GM23248 (cell line): Measurements from ENCODE around the gene SRPK2.

Source experiments
- EZH2 ChIP-seq: fragments of 200-600 bp; sonication (generic); IDR thresholded peaks from 2 replicates; pipeline ENCODE4 v1.6.1; 2018; ENCODE audit warnings: antibody characterized with exemption, mild to moderate bottlenecking; ENCODE audit not compliant: insufficient read depth, poor library complexity, severe bottlenecking
- EZH2phosphoT487 ChIP-seq: fragments of 200-600 bp; sonication (generic); IDR thresholded peaks from 2 replicates; pipeline ENCODE4 v1.6.1; 2018; ENCODE audit warnings: antibody characterized with exemption, moderate library complexity, mild to moderate bottlenecking, low read depth; ENCODE audit not compliant: insufficient read depth

GRCh38 chr7:105125745-105126144 is 263.0 kb downstream of the SRPK2 start:
- TF ChIP-seq EZH2 (no peak), EZH2phosphoT487 (no peak)
